ENCODE data around the gene PSMC6.
"Not testable (repeated sequence)": the region's sequence is repeated elsewhere in the genome, so short reads cannot be mapped to it uniquely, and the experiment has no call there.

- not testable (repeated sequence) for TF ChIP-seq POLR2A, CTCF (IDR thresholded peaks at IDR 0.05)
Observed at GRCh38 chr14:52762923-52763322, 55.9 kb downstream of the PSMC6 start.
